Measurements from ENCODE around the gene SMG6.

The SMG6 gene

DNA sequence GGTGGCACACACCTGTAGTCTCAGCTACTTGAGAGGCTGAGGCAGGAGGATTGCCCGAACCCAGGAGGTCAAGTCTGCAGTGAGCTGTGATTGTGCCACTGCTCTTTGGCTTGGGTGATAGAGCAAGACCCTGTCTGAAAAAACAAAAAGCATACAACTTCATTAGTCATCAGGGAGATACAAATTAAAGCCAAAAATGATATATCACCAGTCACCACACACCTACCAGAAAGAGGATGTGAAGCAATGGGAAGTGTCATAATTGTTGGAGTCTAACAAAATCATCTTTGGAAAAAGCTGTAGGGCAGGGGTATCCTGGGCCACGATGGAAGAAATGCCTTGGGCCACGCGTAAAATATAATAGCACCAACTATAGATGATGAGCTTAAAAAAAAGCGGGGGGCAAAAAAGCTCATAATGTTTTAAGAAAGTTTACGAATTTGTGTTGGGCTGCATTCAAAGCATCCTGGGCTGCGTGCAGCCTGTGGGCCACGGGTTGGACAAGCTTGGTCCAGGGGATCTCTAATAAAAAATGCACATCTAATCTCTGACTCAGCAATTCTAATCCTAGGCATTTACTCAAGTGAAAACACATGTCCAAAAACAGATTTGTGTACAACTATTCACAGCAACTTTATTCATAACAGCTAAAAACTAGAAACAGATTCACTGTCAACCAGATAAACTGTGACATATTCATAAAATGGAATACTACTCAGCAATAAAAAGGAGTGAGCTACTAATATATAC lies 182.8 kb downstream of the SMG6 start:
- peaks cover 3% of the 10 kb centered on the region; the same call in 1 of the 2 replicates for H4K20me1 ChIP-seq (ENCODE audit: insufficient read depth, low read length)
- no peaks in the 10 kb centered on the region for H3K36me3 ChIP-seq (replicated peaks; ENCODE audit: low read depth, low read length)
- no peak for TF ChIP-seq EZH2phosphoT487 (IDR thresholded peaks at IDR 0.05; ENCODE audit: low read depth)
- TF ChIP-seq, protein P1, sequence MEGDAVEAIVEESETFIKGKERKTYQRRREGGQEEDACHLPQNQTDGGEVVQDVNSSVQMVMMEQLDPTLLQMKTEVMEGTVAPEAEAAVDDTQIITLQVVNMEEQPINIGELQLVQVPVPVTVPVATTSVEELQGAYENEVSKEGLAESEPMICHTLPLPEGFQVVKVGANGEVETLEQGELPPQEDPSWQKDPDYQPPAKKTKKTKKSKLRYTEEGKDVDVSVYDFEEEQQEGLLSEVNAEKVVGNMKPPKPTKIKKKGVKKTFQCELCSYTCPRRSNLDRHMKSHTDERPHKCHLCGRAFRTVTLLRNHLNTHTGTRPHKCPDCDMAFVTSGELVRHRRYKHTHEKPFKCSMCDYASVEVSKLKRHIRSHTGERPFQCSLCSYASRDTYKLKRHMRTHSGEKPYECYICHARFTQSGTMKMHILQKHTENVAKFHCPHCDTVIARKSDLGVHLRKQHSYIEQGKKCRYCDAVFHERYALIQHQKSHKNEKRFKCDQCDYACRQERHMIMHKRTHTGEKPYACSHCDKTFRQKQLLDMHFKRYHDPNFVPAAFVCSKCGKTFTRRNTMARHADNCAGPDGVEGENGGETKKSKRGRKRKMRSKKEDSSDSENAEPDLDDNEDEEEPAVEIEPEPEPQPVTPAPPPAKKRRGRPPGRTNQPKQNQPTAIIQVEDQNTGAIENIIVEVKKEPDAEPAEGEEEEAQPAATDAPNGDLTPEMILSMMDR (IDR thresholded peaks at IDR 0.05; ENCODE audit: low read depth, low read length), result no peak
- no peaks in the 10 kb centered on the region for H3K9me3 ChIP-seq (ENCODE audit: insufficient read depth, low read length)
- no peaks in the 10 kb centered on the region for H3K79me2 ChIP-seq (ENCODE audit: low read length)
- peaks cover 22% of the 10 kb centered on the region for H3K4me1 ChIP-seq (ENCODE audit: low read length)
- H3K27me3 ChIP-seq (ENCODE audit: low read depth, low read length), result no peaks in the 10 kb centered on the region
- H3K9ac ChIP-seq (ENCODE audit: low read length), result no peak overlapping the region
- H3K4me2 ChIP-seq (ENCODE audit: low read length), result no peak overlapping the region
- no peak overlapping the region for H3K27ac ChIP-seq (ENCODE audit: low read length)
- no peak overlapping the region for H2AFZ ChIP-seq (ENCODE audit: low read depth, low read length)
- H3K4me3 ChIP-seq (ENCODE audit: low read length), result no peak overlapping the region

DNA sequence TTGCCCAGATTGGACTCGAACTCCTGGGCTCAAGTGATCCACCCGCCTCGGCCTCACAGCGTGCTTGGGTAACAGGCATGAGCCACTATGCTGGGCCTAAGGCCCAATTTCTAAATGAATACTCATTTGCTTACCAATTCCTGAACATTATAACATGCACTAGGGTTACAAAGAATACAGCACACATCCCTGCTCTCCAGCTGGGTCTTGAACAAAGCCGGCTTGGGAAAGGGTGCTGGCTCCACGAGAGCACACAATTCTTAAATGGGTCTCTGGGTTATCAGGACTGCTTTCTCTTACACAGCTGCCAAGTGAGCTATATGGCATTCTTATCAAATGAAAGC lies 190.3 kb downstream of the SMG6 start:
- no peak overlapping the region for H3K4me2 ChIP-seq (ENCODE audit: low read length)
- no peak overlapping the region for H3K4me3 ChIP-seq (ENCODE audit: low read length)
- no peaks in the 10 kb centered on the region for H3K27me3 ChIP-seq (ENCODE audit: low read depth, low read length)
- H3K79me2 ChIP-seq (ENCODE audit: low read length), result no peaks in the 10 kb centered on the region
- H3K9me3 ChIP-seq (ENCODE audit: insufficient read depth, low read length), result no peaks in the 10 kb centered on the region
- H3K27ac ChIP-seq (ENCODE audit: low read length), result no peak overlapping the region
- peaks cover 5% of the 10 kb centered on the region for H3K4me1 ChIP-seq (ENCODE audit: low read length)
- H3K36me3 ChIP-seq (replicated peaks; ENCODE audit: low read depth, low read length), result no peaks in the 10 kb centered on the region
- H2AFZ ChIP-seq (ENCODE audit: low read depth, low read length), result no peak overlapping the region
- no peaks in the 10 kb centered on the region for H4K20me1 ChIP-seq (ENCODE audit: insufficient read depth, low read length)
- H3K9ac ChIP-seq (ENCODE audit: low read length), result no peak overlapping the region
- TF ChIP-seq, protein P1 (IDR thresholded peaks at IDR 0.05; ENCODE audit: low read depth, low read length), result no peak
- no peak for TF ChIP-seq EZH2phosphoT487 (IDR thresholded peaks at IDR 0.05; ENCODE audit: low read depth)

DNA sequence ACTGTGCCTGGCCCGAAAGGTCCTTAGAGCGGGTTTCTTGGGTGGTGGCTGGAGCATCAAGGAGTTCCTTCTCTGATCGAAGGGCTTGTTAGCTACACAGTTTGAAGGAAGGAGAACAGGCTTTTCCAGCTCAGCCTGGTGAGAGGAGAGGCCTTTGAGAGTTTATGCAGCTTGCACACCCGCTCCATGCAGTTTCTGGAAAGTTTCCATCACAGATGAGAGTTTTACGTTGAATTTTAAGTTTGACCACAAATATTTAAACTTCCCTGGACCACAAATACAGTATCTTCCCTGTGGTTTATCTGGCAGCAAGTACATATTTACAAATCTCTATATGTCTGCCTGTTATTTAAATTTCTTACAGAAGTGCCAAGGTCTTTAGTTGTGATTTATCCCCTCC lies 191.9 kb downstream of the SMG6 start:
- Histone ChIP-seq H3K4me1 (ENCODE audit: low read length) (peaks cover 5% of the 10 kb centered on the region), H3K9me3 (ENCODE audit: insufficient read depth, low read length) (no peaks in the 10 kb centered on the region), H3K27ac (ENCODE audit: low read length) (no peak overlapping the region), H2AFZ (ENCODE audit: low read depth, low read length) (no peak overlapping the region), H3K4me2 (ENCODE audit: low read length) (no peak overlapping the region), H3K27me3 (ENCODE audit: low read depth, low read length) (no peaks in the 10 kb centered on the region), H4K20me1 (ENCODE audit: insufficient read depth, low read length) (no peaks in the 10 kb centered on the region), H3K36me3 (replicated peaks; ENCODE audit: low read depth, low read length) (no peaks in the 10 kb centered on the region), H3K79me2 (ENCODE audit: low read length) (no peaks in the 10 kb centered on the region), H3K9ac (ENCODE audit: low read length) (no peak overlapping the region), H3K4me3 (ENCODE audit: low read length) (no peak overlapping the region)
- TF ChIP-seq EZH2phosphoT487 (IDR thresholded peaks at IDR 0.05; ENCODE audit: low read depth), result no peak
- TF ChIP-seq, protein P1 (IDR thresholded peaks at IDR 0.05; ENCODE audit: low read depth, low read length), result no peak

DNA sequence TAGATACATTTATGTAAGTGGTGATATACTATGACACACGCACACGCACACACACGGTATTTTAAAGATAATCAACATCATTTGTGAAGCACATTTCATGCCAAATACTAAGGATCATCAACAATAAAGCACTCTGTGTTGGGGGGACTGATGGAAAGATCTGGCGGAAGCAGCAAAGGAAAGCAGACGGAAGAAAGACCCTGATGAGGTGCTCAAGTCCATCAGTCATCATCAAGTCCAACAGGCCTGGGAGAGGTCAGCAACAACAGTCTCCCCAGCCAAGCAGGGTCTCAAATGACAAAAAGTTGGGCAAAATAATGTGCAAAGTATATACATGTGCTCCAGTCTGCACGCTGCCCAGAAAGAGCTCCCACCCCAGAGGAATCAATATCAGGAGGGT lies 193.1 kb downstream of the SMG6 start:
- no peaks in the 10 kb centered on the region for H3K79me2 ChIP-seq (ENCODE audit: low read length)
- H3K27me3 ChIP-seq (ENCODE audit: low read depth, low read length), result no peaks in the 10 kb centered on the region
- no peaks in the 10 kb centered on the region for H4K20me1 ChIP-seq (ENCODE audit: insufficient read depth, low read length)
- no peak overlapping the region for H3K9ac ChIP-seq (ENCODE audit: low read length)
- peaks cover 5% of the 10 kb centered on the region for H3K4me1 ChIP-seq (ENCODE audit: low read length)
- H3K4me2 ChIP-seq (ENCODE audit: low read length), result no peak overlapping the region
- H3K36me3 ChIP-seq (replicated peaks; ENCODE audit: low read depth, low read length), result no peaks in the 10 kb centered on the region
- no peaks in the 10 kb centered on the region for H3K9me3 ChIP-seq (ENCODE audit: insufficient read depth, low read length)
- no peak overlapping the region for H3K4me3 ChIP-seq (ENCODE audit: low read length)
- no peak overlapping the region for H3K27ac ChIP-seq (ENCODE audit: low read length)
- no peak for TF ChIP-seq EZH2phosphoT487 (IDR thresholded peaks at IDR 0.05; ENCODE audit: low read depth)
- TF ChIP-seq, protein P1 (IDR thresholded peaks at IDR 0.05; ENCODE audit: low read depth, low read length), result no peak
- H2AFZ ChIP-seq (ENCODE audit: low read depth, low read length), result no peak overlapping the region
